B cell (primary cell): ENCODE data around the gene AP4E1. TPM values are rescaled to one million over a fixed set of nuclear protein-coding genes. Genes with fewer than 3 reads are reported as not detected.
"Not testable (repeated sequence)": the region's sequence is repeated elsewhere in the genome, so short reads cannot be mapped to it uniquely, and the experiment has no call there.

Experiments used
- ATAC-seq: fragments of 200-7000 bp; cut with Tn5 transposase; one replicate; pipeline ENCODE4 v1.10.0; 2021; ENCODE audit warnings: low read depth, mild to moderate bottlenecking, moderate number of reproducible peaks, moderate library complexity
- CTCF ChIA-PET: fragments of 350-600 bp; sonication (Branson Sonifier 250); formaldehyde crosslinking; loops from one replicate; lab custom pipeline; 2021; ENCODE audit warnings: antibody characterized with exemption, inconsistent platforms; lab: Charles Lee
- POLR2A ChIA-PET: fragments of 350-600 bp; sonication (Branson Sonifier 250); formaldehyde crosslinking; loops from one replicate; lab custom pipeline; 2021; ENCODE audit warnings: antibody characterized with exemption; lab: Charles Lee
- DNase-seq: peaks from one replicate; pipeline ENCODE4 v3.0.0; 2013
- H2AFZ ChIP-seq: 2 replicates; pipeline ENCODE4 v1.6.1; 2012; ENCODE audit warnings: mild to moderate bottlenecking, low read depth, low read length; ENCODE audit not compliant: insufficient read depth, poor library complexity, severe bottlenecking
- H3K27ac ChIP-seq, 2 donors: 1 replicate in 1 of 2; 2 replicates in 1 of 2; pipeline ENCODE4 v1.5.1; 2012 to 2013; ENCODE audit warnings: low read length in 2 of 2, mild to moderate bottlenecking in 2 of 2, moderate library complexity in 1 of 2
- H3K27me3 ChIP-seq, 4 experiments: fragments of 200-600 bp in 1 of 4; sonication (generic) in 1 of 4; replicated peaks in 1 of 4; 1 replicate in 2 of 4; 2 replicates in 2 of 4; pipeline versions ENCODE4 v1.6.1 to v1.7.0; 2013 to 2016; ENCODE audit warnings: low read length in 3 of 4, mild to moderate bottlenecking in 2 of 4, mixed read lengths in 1 of 4, moderate library complexity in 1 of 4; ENCODE audit not compliant: insufficient read depth in 4 of 4, control insufficient read depth in 3 of 4; ENCODE audit errors: control extremely low read depth in 1 of 4
- H3K36me3 ChIP-seq, 2 experiments: replicated peaks in 1 of 2; 1 replicate in 1 of 2; 2 replicates in 1 of 2; pipeline versions ENCODE4 v1.6.1 to v1.7.1; 2013; ENCODE audit warnings: low read length in 1 of 2; ENCODE audit not compliant: insufficient read depth in 2 of 2, control insufficient read depth in 1 of 2; ENCODE audit errors: control extremely low read depth in 1 of 2, extremely low read depth in 1 of 2
- H3K4me1 ChIP-seq, 2 donors: fragments of 200-600 bp in 1 of 2; sonication (generic) in 1 of 2; 1 replicate in 1 of 2; 2 replicates in 1 of 2; pipeline versions ENCODE4 v1.5.1 to v1.6.1; 2013 to 2017; ENCODE audit warnings: low read length in 2 of 2; ENCODE audit not compliant: control insufficient read depth in 2 of 2, insufficient read depth in 2 of 2
- H3K4me2 ChIP-seq: replicated peaks from 2 replicates; pipeline ENCODE3; 2012; ENCODE audit warnings: mild to moderate bottlenecking, low read depth, low read length; ENCODE audit not compliant: poor library complexity, severe bottlenecking
- H3K4me3 ChIP-seq, 5 experiments: fragments of 200-600 bp in 1 of 5; sonication (generic) in 1 of 5; 1 replicate in 3 of 5; 2 replicates in 2 of 5; pipeline versions ENCODE4 v1.5.1 to v1.7.0; 2011 to 2016; ENCODE audit warnings: low read length in 4 of 5, mild to moderate bottlenecking in 4 of 5, low read depth in 2 of 5, control low read depth in 1 of 5, moderate library complexity in 1 of 5; ENCODE audit not compliant: insufficient read depth in 1 of 5; ENCODE audit errors: control extremely low read depth in 1 of 5, extremely low read depth in 1 of 5
- H3K79me2 ChIP-seq: fragments of 200-600 bp; sonication (generic); one replicate; pipeline ENCODE4 v1.6.0; 2016; ENCODE audit warnings: low read length; ENCODE audit not compliant: control insufficient read depth, insufficient read depth
- H3K9ac ChIP-seq: fragments of 200-600 bp; sonication (generic); 2 replicates; pipeline ENCODE4 v1.6.1; 2017; ENCODE audit warnings: mild to moderate bottlenecking, low read length, moderate library complexity
- H3K9me3 ChIP-seq, 3 donors: one replicate each; pipeline versions ENCODE4 v1.6.1 to v1.7.1; 2013; ENCODE audit warnings: low read length in 2 of 3; ENCODE audit not compliant: control insufficient read depth in 2 of 3, insufficient read depth in 1 of 3; ENCODE audit errors: control extremely low read depth in 1 of 3
- H4K20me1 ChIP-seq: 2 replicates; pipeline ENCODE4 v1.6.0; 2012; ENCODE audit warnings: mild to moderate bottlenecking, low read length; ENCODE audit not compliant: insufficient read depth, control insufficient read depth, poor library complexity, severe bottlenecking
- H3K27ac Mint-ChIP-seq: one replicate; pipeline ENCODE4 v1.8.0; 2021; ENCODE audit warnings: mixed read lengths
- H3K27me3 Mint-ChIP-seq: one replicate; pipeline ENCODE4 v1.8.0; 2021; ENCODE audit warnings: mixed read lengths
- H3K4me1 Mint-ChIP-seq: one replicate; pipeline ENCODE4 v1.8.0; 2021; ENCODE audit warnings: mixed read lengths
- H3K4me3 Mint-ChIP-seq: one replicate; pipeline ENCODE4 v1.8.0; 2021; ENCODE audit warnings: mixed read lengths
- H3K9me3 Mint-ChIP-seq: one replicate; pipeline ENCODE4 v1.8.0; 2022; ENCODE audit warnings: mixed read lengths; ENCODE audit not compliant: insufficient read depth
- CTCF ChIP-seq: fragments of 200-600 bp; IDR thresholded peaks from one replicate; pipeline ENCODE4 v1.8.0; 2022; ENCODE audit warnings: antibody characterized with exemption, mild to moderate bottlenecking
- EZH2 ChIP-seq: IDR thresholded peaks from 2 replicates; pipeline ENCODE4 v1.6.1; 2012; ENCODE audit warnings: borderline replicate concordance, low read depth, mild to moderate bottlenecking, moderate library complexity, low read length; ENCODE audit not compliant: insufficient read depth, poor library complexity, severe bottlenecking
- WGBS: methylation state at CpG from one replicate; pipeline ENCODE4 v1.1.5; 2013; ENCODE audit warnings: missing lambda C conversion rate; ENCODE audit not compliant: insufficient coverage; 5-methylcytosine and 5-hydroxymethylcytosine counted together
- intact Hi-C: fragments of 100-400 bp; cut with micrococcal nuclease; formaldehyde crosslinking; loops from one replicate; pipeline ENCODE4 v1.10.0; 2022
- polyA plus RNA-seq: library from polyadenylated mRNA; depleted of rRNA; stranded (reverse); fragments of >200 nt; gene quantifications from 2 replicates; pipeline ENCODE4 v1.2.3, GENCODE V29; 2012
- total RNA-seq, 2 donors: library from RNA; stranded (reverse); fragments of 120-200 nt in 1 of 2; gene quantifications; 1 replicate in 1 of 2; 2 replicates in 1 of 2; pipeline versions ENCODE4 v1.2.3 to v1.2.4, GENCODE V29; 2013 to 2022

Gene AP4E1
- total and polyA plus RNA-seq, 2 donors (not counting 1 experiment from before 2014, with no cell fraction given) = 2.8 to 12.0 TPM

- H3K4me2 ChIP-seq, H3K27me3 Mint-ChIP-seq, ATAC-seq, H3K27ac ChIP-seq, H3K36me3 ChIP-seq, H3K9me3 ChIP-seq, POLR2A ChIA-PET, intact Hi-C loops, H3K27me3 ChIP-seq, H4K20me1 ChIP-seq, DNase-seq, H3K9me3 Mint-ChIP-seq, H3K4me3 ChIP-seq, H3K9ac ChIP-seq, H2AFZ ChIP-seq: not testable (repeated sequence)
- H3K4me1 Mint-ChIP-seq = peaks cover 31% of the 10 kb centered on the region
- CTCF ChIA-PET = interaction anchor here (0.6 kb wide), 1 partner anchor 441 kb away, joined by 3 read pairs; no protein-coding TSS in a partner anchor
- H3K4me1 ChIP-seq = peaks cover 12 to 33% of the 10 kb centered on the region in 2 donors
- peak overlapping the region; percentile 59 for H3K27ac Mint-ChIP-seq
- WGBS = 100% methylated on average over 1 of the region's 3 CpGs
- H3K79me2 ChIP-seq = peaks cover 42% of the 10 kb centered on the region
- peak overlapping the region; percentile 45 for H3K4me3 Mint-ChIP-seq
Measured at GRCh38 chr15:50910426-50910795, 1.9 kb downstream of the AP4E1 start.

GRCh38 chr15:50911001-50911400, 2.5 kb downstream of the AP4E1 start:
- H3K4me1 Mint-ChIP-seq = peaks cover 31% of the 10 kb centered on the region
- H4K20me1 ChIP-seq = no peaks in the 10 kb centered on the region
- H3K27me3 Mint-ChIP-seq = no peaks in the 10 kb centered on the region
- TF ChIP-seq EZH2 = no peak
- TF ChIP-seq CTCF = no peak
- DNase-seq (no peak), ATAC-seq (no peak)
- no peak overlapping the region for H3K4me3 ChIP-seq
- POLR2A ChIA-PET = interaction anchor here (0.6 kb wide), 1 partner anchor 90 kb away, joined by 3 read pairs; no protein-coding TSS in a partner anchor
- no peaks in the 10 kb centered on the region for H3K27me3 ChIP-seq
- intact Hi-C loops = no loop called here
- H3K4me3 Mint-ChIP-seq = peak overlapping the region; percentile 37
- no peak overlapping the region for H2AFZ ChIP-seq
- peaks cover 12 to 33% of the 10 kb centered on the region in 2 donors for H3K4me1 ChIP-seq
- CTCF ChIA-PET = interaction anchor here (0.7 kb wide), 1 partner anchor 235 kb away, joined by 3 read pairs; no protein-coding TSS in a partner anchor
- H3K27ac ChIP-seq = no peak overlapping the region
- peaks cover 36% of the 10 kb centered on the region for H3K79me2 ChIP-seq
- H3K9me3 Mint-ChIP-seq = no peaks in the 10 kb centered on the region
- H3K4me2 ChIP-seq = no peak overlapping the region
- H3K36me3 ChIP-seq = peaks cover 0 to 15% of the 10 kb centered on the region in 2 experiments
- no peak overlapping the region for H3K9ac ChIP-seq
- no peaks in the 10 kb centered on the region for H3K9me3 ChIP-seq
- 100% methylated on average over 2 of the region's 2 CpGs for WGBS
- peak overlapping the region; percentile 48 for H3K27ac Mint-ChIP-seq
